Measurements from ENCODE around the gene IQGAP2.
"Not testable (repeated sequence)": the region's sequence is repeated elsewhere in the genome, so short reads cannot be mapped to it uniquely, and the experiment has no call there.

The IQGAP2 gene

DNA sequence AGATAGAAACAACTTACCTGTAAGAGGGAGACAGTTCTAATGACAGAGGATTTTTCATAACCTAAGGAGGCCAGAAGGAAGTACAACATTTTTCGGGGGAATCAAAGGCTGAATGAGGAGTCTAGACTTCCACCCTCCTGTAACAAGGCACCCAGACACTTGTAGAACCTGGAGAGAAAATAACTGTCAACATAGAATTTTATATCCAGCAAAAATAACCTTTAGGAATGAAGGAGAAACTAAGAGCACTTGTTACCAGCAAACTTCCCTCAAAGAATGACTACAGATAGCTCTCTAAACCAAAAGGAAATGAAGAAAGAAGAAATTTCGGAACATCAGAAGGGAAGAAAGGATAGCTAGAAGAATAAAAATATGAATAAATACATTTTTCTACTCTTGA, 246.1 kb downstream of the IQGAP2 start:
- no peak for DNase-seq (ENCODE audit: low read depth in 1 of 2, low spot score in 1 of 2)

DNA sequence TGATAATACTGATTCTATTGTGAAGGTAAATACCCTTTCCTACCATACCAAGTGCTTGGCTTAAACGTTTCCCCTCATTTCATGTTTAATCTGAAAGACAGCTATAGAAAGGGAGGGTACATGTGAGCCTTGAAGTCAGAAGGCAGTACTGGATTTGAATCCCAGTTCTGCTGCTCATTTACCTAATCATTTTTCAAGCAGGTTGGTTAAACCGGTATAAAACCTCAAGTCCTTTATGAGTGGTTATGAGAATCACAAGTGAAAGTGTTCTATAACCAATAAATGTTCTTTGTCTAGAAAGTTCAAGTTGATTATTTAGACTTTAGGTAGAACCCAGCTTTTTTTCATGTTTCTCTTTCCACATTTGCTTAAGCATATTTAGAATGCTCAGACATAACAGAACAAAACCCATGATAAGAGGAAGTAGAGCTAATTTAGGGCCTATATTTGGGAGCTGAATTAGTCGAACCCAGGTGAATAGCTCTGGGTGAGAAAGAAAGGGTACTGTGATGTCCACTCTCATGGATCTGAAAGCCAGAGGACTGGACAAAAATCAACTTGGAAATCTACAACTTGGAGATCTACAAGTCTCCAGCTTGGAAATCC, 249.8 kb downstream of the IQGAP2 start:
- no peak for DNase-seq (ENCODE audit: low read depth in 1 of 2, low spot score in 1 of 2)

DNA sequence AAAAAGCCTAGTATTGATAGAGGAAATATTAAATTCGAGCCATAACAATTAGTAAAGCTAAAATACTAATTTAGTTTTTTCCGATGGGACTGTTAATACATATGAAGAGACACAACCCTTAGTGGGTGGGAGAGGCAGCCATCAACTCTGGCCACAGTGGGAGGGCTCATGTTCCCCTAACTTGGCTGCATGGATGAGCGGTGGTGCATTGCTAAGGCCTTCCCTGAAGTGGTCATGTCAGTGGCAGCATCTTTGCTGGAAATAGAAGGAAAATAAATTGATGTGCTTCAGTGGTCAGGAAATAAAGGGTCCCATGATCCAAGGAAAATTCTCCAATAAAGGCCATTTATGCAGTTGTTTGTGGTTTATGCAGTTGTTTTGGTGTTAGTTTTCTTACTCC, 254.0 kb downstream of the IQGAP2 start:
- DNase-seq (ENCODE audit: low read depth in 1 of 2, low spot score in 1 of 2), result no peak

DNA sequence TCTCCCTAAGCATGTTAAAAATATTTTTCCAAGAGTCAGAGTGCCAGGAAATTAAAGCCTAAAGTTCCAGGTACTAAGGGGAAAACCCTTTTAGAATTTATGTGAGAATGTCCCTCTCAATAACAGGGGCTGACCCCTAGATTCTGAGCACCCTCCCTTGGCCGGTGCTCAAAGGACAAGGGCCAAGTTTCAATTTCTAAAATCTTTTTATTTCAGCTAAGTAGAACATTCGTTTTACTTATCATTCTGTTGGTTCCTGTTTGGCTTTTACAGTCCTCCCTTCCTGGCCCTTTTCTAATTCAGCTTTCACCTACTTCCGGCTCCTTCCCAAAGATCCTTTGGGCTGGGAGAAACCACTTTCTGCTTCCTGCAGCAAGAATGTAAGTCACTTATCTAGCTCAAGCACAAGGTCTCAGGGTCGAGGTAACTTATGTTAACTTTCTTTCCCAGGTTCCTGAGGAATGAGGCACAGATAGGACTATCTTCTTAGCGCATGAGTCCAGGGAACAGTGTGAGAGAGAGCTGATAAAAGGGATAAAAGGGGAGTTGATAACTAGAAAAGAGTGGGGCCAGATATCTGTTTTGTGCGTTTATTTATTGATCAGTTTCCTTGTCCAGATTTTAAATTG, 254.7 kb downstream of the IQGAP2 start:
- no peak for DNase-seq (ENCODE audit: low read depth in 1 of 2, low spot score in 1 of 2)

DNA sequence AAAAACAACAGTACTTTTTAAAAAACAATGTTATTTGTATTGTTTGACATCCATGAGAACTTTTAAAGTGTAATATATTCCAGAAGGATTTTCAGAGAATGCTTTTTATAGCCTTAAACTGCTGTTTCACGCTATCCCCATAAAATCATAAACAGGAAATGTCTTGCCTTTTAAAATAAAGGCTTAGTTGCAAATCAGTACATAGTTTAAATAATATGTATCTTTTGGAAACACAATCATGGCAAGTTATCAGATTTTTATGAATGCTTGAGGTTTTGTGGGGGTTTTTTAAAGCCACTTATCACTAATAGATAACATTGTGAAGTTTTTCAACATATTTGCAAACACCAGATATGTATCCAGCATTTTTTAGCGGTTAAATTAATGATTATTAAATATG, 257.3 kb downstream of the IQGAP2 start:
- DNase-seq (ENCODE audit: low read depth in 1 of 2, low spot score in 1 of 2), result no peak

DNA sequence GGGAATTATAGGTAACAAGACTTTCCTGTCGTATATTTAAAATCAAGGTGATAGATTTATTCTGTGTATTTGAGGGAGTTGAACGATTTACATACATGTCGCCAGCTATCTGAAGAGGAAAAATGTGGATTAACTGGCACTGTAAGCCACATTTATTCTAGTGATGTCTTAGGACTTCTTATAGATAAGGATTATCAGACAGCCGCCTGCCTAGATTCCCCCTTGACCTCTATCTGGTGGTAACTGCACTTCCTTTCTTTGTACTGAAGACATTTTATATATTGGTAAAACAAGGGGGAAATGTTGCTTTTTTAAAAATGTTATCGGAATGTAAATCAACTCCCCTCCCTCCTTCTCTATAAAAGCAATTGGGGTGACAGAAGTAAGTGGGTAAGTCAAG, 259.4 kb downstream of the IQGAP2 start:
- no peak for DNase-seq (ENCODE audit: low read depth in 1 of 2, low spot score in 1 of 2)

DNA sequence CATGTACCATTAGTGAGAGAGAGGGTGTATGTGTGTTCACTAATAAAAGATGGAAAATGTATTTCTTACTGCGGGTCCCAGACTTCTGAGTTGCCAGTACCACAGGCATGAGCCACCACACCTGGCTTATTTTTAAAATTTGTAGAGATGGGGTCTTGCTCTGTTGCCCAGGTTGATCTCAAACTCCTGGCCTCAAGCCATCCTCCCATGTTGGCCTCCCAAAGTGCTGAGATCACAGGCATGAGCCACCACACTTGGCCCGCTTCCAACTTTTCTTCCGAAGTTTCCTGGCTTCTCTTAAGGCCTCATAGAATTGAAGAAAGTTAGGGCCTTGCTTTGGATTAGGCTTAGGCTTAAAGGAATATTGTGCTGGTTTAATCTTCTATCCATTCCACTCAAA, 260.5 kb downstream of the IQGAP2 start:
- no peak for DNase-seq (ENCODE audit: low read depth in 1 of 2, low spot score in 1 of 2)

DNA sequence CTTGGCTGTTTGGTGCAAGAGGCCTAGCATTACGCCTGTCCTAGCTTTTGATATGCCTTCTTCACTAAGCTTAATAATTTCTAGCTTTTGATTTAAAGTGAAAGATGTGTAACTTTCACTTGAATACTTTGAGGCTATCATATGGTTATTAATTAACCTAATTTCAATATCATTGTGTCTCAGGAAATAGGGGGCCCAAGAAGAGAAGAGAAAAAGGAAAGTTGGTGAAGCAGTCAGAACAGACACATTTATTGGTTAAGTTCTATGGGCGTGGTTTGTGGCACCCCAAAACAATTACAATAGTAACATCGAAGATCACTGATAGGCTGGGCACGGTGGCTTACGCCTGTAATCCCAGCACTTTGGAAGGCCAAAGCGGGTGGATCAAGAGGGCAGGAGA, 261.0 kb downstream of the IQGAP2 start:
- DNase-seq (ENCODE audit: low read depth in 1 of 2, low spot score in 1 of 2), result no peak

DNA sequence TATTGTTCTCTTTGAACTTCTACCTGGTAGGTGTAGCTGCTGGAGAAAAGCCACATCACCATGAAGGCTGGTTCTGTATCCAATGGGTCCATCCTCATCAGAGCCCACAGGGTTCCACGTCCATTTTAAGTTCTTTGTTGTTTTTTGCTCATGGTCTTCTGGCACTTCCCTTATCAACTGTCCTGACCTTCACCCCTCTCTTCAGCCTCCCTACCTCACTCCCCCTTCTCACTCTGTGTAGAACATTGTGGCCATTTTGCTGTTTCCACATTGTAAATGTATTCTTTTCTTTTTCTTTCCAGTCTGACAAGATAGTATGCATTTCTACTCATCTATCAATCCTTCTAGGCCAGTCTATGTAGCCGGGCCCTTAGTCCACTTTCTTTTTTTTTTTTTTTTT, 264.4 kb downstream of the IQGAP2 start:
- no peak for DNase-seq (ENCODE audit: low read depth in 1 of 2, low spot score in 1 of 2)

DNA sequence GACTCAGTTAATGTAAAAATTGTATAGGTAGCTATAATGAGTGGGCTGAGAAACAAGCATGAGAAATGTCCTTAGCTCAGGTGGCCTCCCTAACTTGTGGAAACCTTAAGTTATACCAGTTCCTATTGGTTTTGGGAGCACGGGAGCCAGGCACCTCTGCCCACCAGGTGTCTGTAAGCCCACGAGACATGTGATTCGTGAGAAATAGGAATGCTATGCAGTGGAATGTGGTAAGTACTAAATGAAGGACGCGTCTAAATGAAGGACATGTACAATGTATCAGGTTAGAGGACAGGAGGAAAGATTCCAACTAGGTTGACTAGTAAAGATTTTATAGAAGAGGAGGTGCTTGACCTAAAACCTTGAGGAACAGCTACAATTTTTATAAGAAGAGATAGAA, 266.2 kb downstream of the IQGAP2 start:
- no peak for DNase-seq (ENCODE audit: low read depth in 1 of 2, low spot score in 1 of 2)

DNA sequence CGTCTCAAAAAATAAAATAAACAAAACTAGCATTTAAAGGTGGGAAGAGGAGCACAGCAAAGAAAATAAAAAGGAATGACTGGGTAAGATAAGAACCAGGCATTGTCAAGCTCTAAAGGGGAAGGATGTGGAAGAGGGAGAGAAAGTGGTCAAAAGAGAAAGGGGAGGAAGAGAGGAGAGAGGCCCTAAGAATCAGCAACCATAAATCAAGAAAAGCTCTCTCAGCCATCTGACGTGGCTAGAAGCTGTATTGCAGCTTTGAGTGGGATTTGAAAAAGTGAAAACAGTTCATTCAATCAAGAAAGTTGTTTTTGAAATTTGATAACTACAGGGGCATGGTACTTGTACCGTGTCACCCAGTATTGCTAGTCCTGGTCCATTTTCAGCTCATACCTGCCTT, 267.4 kb downstream of the IQGAP2 start:
- no peak for DNase-seq (ENCODE audit: low read depth in 1 of 2, low spot score in 1 of 2)

DNA sequence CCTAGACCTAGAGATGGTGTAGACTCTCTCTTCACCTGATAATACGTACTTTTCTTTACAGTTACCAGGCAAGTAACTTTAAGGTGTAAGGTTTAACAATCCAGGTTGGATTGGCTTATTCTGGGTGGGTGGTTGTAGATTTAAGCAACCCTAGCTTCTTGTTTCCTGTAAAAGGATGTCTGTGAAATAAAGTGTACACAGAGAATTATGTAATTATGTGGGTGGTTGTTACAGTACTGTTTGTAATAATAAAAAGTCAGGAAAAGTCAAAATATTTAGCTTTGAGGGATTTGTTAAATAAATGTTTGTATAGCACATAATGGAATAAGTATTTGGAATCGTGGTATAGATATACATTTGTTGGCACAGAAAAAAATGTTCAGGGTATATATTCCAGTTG, 269.2 kb downstream of the IQGAP2 start:
- DNase-seq (ENCODE audit: low read depth in 1 of 2, low spot score in 1 of 2), result no peak

DNA sequence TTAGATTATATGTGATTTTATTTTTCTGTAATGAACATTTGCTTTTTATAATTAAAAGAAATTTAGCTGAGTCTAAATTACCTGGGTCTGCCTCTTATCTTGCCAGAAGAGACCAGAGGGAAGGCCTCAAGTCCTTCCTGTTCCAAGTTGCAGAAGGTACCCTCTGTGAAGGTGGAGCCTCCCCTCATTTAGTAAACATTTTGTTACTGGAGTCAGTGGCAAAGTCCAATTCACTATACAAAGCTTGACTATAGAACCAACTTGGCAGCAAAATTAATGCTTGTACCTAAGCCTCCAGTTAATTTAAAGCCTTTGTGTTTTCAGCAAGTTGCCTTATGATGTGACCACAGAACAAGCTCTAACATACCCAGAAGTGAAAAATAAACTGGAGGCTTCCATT, 270.0 kb downstream of the IQGAP2 start:
- DNase-seq (ENCODE audit: low read depth in 1 of 2, low spot score in 1 of 2), result no peak

DNA sequence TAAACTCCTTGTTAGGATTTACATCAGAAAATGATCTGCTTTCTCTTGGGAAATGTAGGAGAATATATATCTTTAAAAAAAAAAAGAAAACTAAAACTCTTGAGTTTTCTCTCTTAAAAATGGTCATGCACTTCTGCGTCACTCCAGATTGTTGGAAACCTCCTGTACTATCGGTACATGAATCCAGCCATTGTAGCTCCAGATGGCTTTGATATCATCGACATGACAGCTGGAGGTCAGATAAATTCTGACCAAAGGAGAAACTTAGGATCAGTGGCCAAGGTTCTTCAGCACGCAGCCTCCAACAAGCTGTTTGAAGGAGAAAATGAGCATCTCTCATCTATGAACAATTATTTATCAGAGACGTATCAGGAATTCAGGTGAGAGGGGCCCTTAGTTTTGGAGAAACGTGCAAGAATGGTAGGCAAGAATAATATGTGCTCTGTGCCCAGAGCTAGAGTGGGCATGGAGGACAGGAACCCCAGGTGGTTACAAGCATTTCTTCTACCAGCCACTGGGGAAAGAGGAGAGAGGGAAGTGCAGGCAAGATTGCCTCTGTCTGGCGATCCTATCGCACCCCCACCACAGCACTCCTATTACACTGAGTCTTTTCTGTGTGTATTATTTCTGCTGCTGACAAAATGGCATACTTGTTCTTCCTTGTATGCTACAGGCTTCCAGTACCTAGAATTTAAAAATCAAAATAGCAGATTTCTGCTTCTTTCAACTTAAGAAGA, 271.4 kb downstream of the IQGAP2 start:
- no peak for DNase-seq (ENCODE audit: low read depth in 1 of 2, low spot score in 1 of 2)

DNA sequence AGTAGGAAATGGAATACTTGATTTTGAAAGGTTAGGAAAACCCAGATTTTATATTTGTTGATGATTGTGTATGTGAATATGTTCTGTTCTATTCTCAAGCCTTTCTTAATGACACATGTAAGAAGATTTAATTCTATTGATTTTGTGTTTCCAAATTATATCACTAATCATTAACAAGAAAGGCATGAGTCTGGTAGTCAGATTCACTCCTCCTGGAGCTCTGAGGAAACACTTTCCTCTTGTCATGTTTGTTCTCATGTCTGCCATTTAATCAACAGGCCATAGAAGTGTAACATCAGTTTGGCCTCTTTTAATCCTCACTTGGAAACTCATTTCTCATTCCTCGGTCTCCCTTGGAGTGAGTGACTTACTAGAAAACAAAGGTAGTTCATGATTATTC, 272.3 kb downstream of the IQGAP2 start:
- no peak for DNase-seq (ENCODE audit: low read depth in 1 of 2, low spot score in 1 of 2)

DNA sequence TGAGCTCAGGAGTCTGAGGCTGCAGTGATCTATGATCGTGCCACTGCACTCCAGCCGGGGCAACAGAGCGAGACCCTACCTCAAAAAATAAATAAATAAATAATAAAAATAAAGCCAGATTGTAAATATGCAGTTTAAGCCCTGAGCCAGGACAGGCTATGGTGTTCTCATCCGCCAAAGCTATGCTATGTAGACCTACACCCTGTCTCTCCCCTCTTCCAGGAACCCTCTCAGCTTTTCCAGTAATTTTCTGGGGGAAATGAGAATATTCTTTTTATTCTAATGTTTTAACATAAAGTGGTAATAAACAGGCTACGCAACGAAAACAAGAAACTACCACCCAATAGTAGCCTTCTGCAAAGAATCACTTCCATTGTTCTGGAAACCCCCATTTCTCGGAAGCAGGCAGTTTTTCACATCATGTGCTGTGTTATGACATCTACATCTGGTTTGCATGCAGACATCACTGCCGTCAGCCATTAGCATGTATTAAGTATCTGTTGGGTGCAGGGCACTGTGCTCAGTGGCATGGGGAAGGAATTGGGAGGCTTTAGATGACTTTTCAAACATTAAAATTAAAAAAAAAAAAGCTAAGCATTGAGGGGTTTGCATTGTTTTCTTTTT, 274.9 kb downstream of the IQGAP2 start:
- no peak for DNase-seq (ENCODE audit: low read depth in 1 of 2, low spot score in 1 of 2)

DNA sequence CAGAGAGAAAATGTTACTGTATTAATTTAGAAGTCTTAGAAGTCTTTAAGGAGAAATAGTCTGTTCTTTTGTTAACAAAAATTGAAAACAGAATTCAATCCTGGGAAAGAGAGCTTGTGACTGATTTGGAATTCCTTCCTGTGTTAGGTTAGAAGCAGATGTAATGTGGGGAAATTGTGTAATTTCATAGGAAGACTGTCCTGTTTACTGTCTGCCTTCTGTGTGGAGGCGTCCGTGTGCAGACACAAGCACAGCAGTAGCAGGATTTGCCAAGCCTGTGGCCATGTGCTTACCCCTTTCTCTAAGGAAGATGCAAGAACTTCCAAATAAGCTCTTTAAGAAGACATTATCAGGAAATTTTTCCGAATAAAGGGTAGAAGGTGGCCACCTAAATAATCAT, 276.1 kb downstream of the IQGAP2 start:
- no peak for DNase-seq (ENCODE audit: low read depth in 1 of 2, low spot score in 1 of 2)

DNA sequence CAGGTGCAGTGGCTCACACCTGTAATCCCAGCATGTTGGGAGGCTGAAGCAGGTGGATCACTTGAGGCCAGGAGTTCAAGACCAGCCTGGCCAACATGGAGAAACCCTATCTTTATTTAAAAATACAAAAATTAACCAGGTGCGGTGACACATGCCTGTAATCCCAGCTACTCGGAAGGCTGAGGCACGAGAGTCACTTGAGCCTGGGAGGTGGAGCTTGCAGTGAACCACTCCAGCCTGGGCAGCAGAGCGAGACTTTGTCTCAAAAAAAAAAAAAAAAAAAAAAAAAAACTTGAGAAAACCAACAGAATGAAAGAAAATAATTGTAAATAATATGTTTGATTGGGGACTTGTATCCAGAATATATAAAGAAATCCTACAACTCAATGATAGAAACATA, 277.7 kb downstream of the IQGAP2 start:
- not testable (repeated sequence) for DNase-seq (ENCODE audit: low read depth in 1 of 2, low spot score in 1 of 2)

DNA sequence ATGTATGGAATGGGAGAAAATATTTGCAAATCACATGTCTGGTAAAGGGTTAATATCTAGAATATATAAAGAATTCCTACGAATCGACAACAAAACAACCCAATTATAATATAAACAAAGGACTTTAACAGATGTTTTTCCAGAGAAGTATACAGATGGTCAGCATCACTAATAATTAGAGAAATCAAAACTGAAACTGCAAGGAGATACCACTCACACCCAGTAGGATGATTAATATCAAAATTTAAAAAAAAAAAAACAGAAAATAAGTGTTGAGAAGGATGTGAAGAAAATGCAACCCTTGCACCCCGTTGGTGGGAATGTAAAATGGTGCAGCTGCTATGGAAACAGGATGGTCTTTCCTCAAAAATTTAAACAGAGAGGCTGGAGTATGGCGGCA, 278.2 kb downstream of the IQGAP2 start:
- DNase-seq (ENCODE audit: low read depth in 1 of 2, low spot score in 1 of 2), result no peak

DNA sequence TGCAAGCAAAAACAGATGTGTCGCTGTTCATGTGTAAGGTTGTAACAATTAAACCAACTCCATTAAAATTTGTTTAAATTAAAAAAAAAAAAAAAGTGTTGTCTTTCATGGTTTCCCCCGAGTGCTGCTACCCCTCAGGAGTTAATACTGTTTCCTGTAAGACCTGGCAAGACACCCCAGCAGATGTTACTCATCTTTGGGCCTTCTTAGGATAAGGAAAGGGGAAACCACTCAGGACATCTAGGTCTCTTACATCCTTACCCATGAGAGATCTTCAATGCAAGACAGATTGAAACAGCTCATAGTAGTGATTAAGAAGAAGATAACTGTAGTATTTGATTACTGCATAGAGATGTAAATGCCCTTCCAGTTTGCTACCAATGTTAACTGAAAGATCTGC, 279.3 kb downstream of the IQGAP2 start:
- DNase-seq (ENCODE audit: low read depth in 1 of 2, low spot score in 1 of 2), result no peak

DNA sequence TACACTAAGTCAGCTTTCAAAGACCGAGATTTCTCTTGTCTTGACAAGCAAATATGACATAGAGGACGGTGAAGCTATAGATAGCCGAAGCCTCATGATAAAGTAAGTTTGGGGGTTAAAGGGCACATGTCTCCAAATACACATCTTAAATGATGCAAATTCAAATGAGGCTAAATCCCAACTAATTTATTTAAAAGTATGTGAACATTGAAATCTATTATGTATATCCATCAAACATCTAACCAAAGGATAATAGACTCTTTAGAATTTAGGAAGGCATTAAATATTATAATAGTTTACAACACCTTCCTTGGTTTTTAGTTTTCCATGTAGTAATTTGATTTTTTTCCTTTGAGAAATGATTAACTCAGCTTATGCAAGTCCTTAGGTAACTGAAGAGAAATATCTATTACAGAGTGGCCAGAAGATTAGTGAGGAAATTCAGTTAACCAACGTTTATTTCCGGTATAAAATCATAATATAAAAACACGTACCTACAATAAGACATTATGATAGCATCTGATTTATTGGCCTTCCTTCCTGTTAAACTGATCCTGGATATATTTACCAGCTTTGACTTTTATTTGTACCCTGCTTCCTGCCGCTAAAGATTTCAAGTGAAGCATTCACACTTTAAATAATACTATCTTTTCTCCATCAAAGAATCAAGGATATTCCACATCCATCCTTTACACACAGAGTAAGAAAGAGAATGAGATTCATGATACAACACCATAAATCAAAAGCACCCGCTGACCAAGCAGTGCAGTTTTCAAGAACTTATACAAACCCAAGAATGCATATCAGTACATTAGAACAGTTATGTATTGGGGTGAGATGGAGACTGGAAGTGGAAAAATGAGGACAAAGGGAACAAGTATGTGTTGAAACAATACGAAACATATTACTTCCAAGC, 281.0 kb downstream of the IQGAP2 start:
- no peak for DNase-seq (ENCODE audit: low read depth in 1 of 2, low spot score in 1 of 2)
